Neuronal stem cell (in vitro differentiated cells): ENCODE measurements around the gene GIMD1.

ENCODE experiments used
- DNase-seq: peaks from one replicate; pipeline ENCODE4 v3.0.0-alpha.2; 2013; ENCODE audit warnings: low spot score
- H2AFZ ChIP-seq: one replicate; pipeline ENCODE4 v1.6.1; 2013; ENCODE audit warnings: mild to moderate bottlenecking, low read length, inconsistent platforms
- H2AK5ac ChIP-seq: 2 replicates; pipeline ENCODE4 v1.6.1; 2013; ENCODE audit warnings: low read depth, mild to moderate bottlenecking, inconsistent platforms, low read length, moderate library complexity, mixed read lengths
- H2BK120ac ChIP-seq: 2 replicates; pipeline ENCODE4 v1.6.1; 2013; ENCODE audit warnings: low read depth, mild to moderate bottlenecking, inconsistent platforms, low read length, moderate library complexity, mixed read lengths
- H2BK12ac ChIP-seq: one replicate; pipeline ENCODE4 v1.6.1; 2013; ENCODE audit warnings: low read length, inconsistent platforms
- H2BK15ac ChIP-seq: 2 replicates; pipeline ENCODE4 v1.6.1; 2013; ENCODE audit warnings: mild to moderate bottlenecking, low read length, inconsistent platforms, mixed read lengths
- H2BK5ac ChIP-seq: one replicate; pipeline ENCODE4 v1.6.1; 2013; ENCODE audit warnings: inconsistent platforms, mild to moderate bottlenecking, low read length, moderate library complexity
- H3K14ac ChIP-seq: one replicate; pipeline ENCODE4 v1.6.1; 2013; ENCODE audit warnings: low read length, inconsistent platforms
- H3K18ac ChIP-seq: 2 replicates; pipeline ENCODE4 v1.6.1; 2013; ENCODE audit warnings: low read length, inconsistent platforms
- H3K23ac ChIP-seq: 2 replicates; pipeline ENCODE4 v1.6.1; 2013; ENCODE audit warnings: low read depth, mild to moderate bottlenecking, mixed read lengths, low read length, inconsistent platforms; ENCODE audit not compliant: poor library complexity
- H3K27ac ChIP-seq: replicated peaks from 3 replicates; pipeline ENCODE4 v1.5.1; 2013; ENCODE audit warnings: low read length, inconsistent platforms
- H3K27me3 ChIP-seq, 3 experiments: 2 replicates each; pipeline ENCODE4 v1.6.1; 2013; ENCODE audit warnings: low read length in 3 of 3, mild to moderate bottlenecking in 2 of 3, inconsistent platforms in 1 of 3, low read depth in 1 of 3, mixed read lengths in 1 of 3, moderate library complexity in 1 of 3; ENCODE audit not compliant: control insufficient read depth in 3 of 3, insufficient read depth in 3 of 3
- H3K36me3 ChIP-seq, 2 donors: replicated peaks in 1 of 2; 2 replicates each; pipeline ENCODE4 v1.6.1; 2013; ENCODE audit warnings: low read length in 2 of 2; ENCODE audit not compliant: control insufficient read depth in 2 of 2, insufficient read depth in 2 of 2
- H3K4ac ChIP-seq: 2 replicates; pipeline ENCODE4 v1.6.1; 2013; ENCODE audit warnings: inconsistent platforms, mild to moderate bottlenecking, low read length, moderate library complexity
- H3K4me1 ChIP-seq, 2 donors: 1 replicate in 1 of 2; 2 replicates in 1 of 2; pipeline ENCODE4 v1.6.1; 2013; ENCODE audit warnings: low read length in 2 of 2, low read depth in 1 of 2; ENCODE audit not compliant: control insufficient read depth in 2 of 2, insufficient read depth in 1 of 2
- H3K4me2 ChIP-seq: one replicate; pipeline ENCODE4 v1.6.1; 2013; ENCODE audit warnings: mild to moderate bottlenecking, low read length, inconsistent platforms; ENCODE audit not compliant: insufficient read depth, poor library complexity, severe bottlenecking
- H3K4me3 ChIP-seq, 2 donors: 2 replicates each; pipeline ENCODE4 v1.5.1; 2013; ENCODE audit warnings: low read length in 2 of 2, mild to moderate bottlenecking in 2 of 2, inconsistent platforms in 1 of 2, moderate library complexity in 1 of 2
- H3K79me1 ChIP-seq: one replicate; pipeline ENCODE4 v1.6.1; 2013; ENCODE audit warnings: low read depth, mild to moderate bottlenecking, inconsistent platforms, low read length, moderate library complexity
- H3K9ac ChIP-seq: one replicate; pipeline ENCODE4 v1.6.1; 2013; ENCODE audit warnings: mild to moderate bottlenecking, low read depth, low read length, inconsistent platforms; ENCODE audit not compliant: poor library complexity
- H3K9me3 ChIP-seq, 2 donors: replicated peaks in 1 of 2; 2 replicates each; pipeline versions ENCODE3 to v1.6.1; 2013; ENCODE audit warnings: low read length in 2 of 2, mild to moderate bottlenecking in 2 of 2, inconsistent platforms in 1 of 2, low read depth in 1 of 2, mixed read lengths in 1 of 2, moderate library complexity in 1 of 2; ENCODE audit not compliant: control insufficient read depth in 2 of 2, insufficient read depth in 1 of 2
- H4K8ac ChIP-seq: one replicate; pipeline ENCODE4 v1.6.1; 2013; ENCODE audit warnings: low read depth, mild to moderate bottlenecking, inconsistent platforms, low read length, moderate library complexity
- H4K91ac ChIP-seq: one replicate; pipeline ENCODE4 v1.6.1; 2013; ENCODE audit warnings: low read length, low read depth, mild to moderate bottlenecking, inconsistent platforms; ENCODE audit not compliant: poor library complexity
- WGBS, 2 donors: extraction: QIAGEN DNeasy Blood & Tissue Kit; methylation state at CpG; one replicate each; pipeline ENCODE4 v1.1.7; 2013; ENCODE audit warnings: missing lambda C conversion rate in 2 of 2, mixed read lengths in 1 of 2; ENCODE audit not compliant: insufficient read length in 2 of 2, insufficient replicate concordance in 1 of 2; ENCODE audit errors: extremely low coverage in 2 of 2; 5-methylcytosine and 5-hydroxymethylcytosine counted together

The GIMD1 gene

GRCh38 chr4:106315476-106315967 lies 53.1 kb downstream of the GIMD1 start:
- H4K8ac ChIP-seq = peak overlapping the region; percentile 95
- H2AFZ ChIP-seq = peak overlapping the region; percentile 90
- peak overlapping the region; percentile 97 for H3K18ac ChIP-seq
- H2AK5ac ChIP-seq = no peak overlapping the region
- H3K14ac ChIP-seq = no peak overlapping the region
- peaks cover 4% of the 10 kb centered on the region for H3K79me1 ChIP-seq
- H3K4ac ChIP-seq = peak overlapping the region; percentile 28
- peaks cover 0 to 13% of the 10 kb centered on the region in 2 donors for H3K36me3 ChIP-seq
- H3K4me2 ChIP-seq = peak overlapping the region; percentile 85
- H3K4me1 ChIP-seq = peaks cover 4 to 6% of the 10 kb centered on the region in 2 donors
- no peak for DNase-seq
- H3K27ac ChIP-seq = peak overlapping the region; percentile 76
- H2BK5ac ChIP-seq = peak overlapping the region; percentile 27
- no peak overlapping the region for H2BK120ac ChIP-seq
- peak overlapping the region; percentile 97 for H3K9ac ChIP-seq
- no peaks in the 10 kb centered on the region for H3K27me3 ChIP-seq
- H2BK15ac ChIP-seq = no peak overlapping the region
- no peak overlapping the region for H2BK12ac ChIP-seq
- H3K23ac ChIP-seq = peak overlapping the region; percentile 62
- peak overlapping the region; percentile 82 to 91 for H3K4me3 ChIP-seq
- WGBS, 2 donors = no CpG with 5 or more reads among the region's 13 CpGs
- no peaks in the 10 kb centered on the region for H3K9me3 ChIP-seq
- H4K91ac ChIP-seq = no peak overlapping the region

GRCh38 chr4:106314960-106315359 lies 53.6 kb downstream of the GIMD1 start:
- Histone ChIP-seq H3K79me1 (peaks cover 4% of the 10 kb centered on the region), H4K8ac (no peak overlapping the region), H3K18ac (no peak overlapping the region), H2AFZ (no peak overlapping the region), H2BK5ac (no peak overlapping the region), H3K4me3 (peak overlapping the region in 1 of 2 donors; percentile 82), H3K9ac (no peak overlapping the region), H2AK5ac (no peak overlapping the region), H3K27ac (no peak overlapping the region), H3K4me2 (peak overlapping the region; percentile 11), H2BK120ac (no peak overlapping the region), H3K14ac (no peak overlapping the region), H2BK15ac (no peak overlapping the region), H3K4ac (no peak overlapping the region), H4K91ac (no peak overlapping the region), H3K36me3 (peaks cover 0 to 13% of the 10 kb centered on the region in 2 donors), H3K23ac (no peak overlapping the region), H3K9me3 (no peaks in the 10 kb centered on the region), H3K27me3 (no peaks in the 10 kb centered on the region), H3K4me1 (peaks cover 4 to 6% of the 10 kb centered on the region in 2 donors), H2BK12ac (no peak overlapping the region)
- no peak for DNase-seq
- WGBS, 2 donors = no CpG with 5 or more reads among the region's 6 CpGs

DNA sequence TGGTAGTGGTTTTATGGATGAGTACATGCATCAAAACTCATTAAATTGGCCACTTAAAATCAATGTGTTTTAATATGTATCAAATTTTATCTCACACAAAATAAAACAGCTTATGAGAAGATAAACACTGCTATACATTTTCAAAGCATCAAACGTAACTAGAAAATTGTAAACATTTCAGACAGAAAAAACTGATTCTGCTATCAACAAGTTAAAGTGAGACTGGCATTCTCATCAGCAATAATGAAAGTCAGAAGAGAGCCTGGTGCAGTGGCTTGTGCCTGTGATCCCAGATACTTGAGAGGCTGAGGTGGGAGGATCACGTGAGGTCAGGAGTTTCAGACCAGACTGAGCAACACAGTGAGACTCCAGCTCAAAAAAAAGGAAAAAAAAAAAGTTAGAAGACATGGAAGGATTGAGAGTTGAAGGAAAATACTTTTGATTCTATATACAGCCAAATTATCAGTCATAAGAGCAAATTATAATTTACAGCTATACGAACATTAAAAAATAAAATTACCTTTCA lies 55.5 kb downstream of the GIMD1 start:
- H3K23ac ChIP-seq = no peak overlapping the region
- no peak overlapping the region for H2AFZ ChIP-seq

DNA sequence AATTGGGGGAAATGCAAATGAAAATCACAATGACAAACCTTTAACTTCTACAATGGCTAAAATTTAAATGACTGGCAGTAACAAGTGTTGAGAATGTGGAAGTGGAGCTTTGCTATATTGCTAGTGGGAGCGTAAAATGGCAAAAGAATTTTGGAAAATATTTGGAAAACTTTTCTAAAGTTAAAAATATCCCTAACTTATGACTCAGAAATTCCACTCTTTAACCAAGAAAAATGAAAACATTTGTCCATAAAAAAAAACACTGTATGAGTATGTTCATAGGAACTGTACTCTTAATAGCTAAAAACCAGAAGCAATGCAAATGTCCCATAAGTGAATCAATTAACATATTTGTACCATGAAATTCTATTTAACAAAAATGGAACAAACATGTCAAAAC lies 56.2 kb downstream of the GIMD1 start:
- Histone ChIP-seq H3K4me2 (no peak overlapping the region), H3K27ac (no peak overlapping the region), H3K4me1 (peaks cover 3 to 4% of the 10 kb centered on the region in 2 donors), H2BK5ac (no peak overlapping the region), H3K4me3 (no peak overlapping the region), H3K27me3 (no peaks in the 10 kb centered on the region), H4K8ac (no peak overlapping the region), H2AFZ (no peak overlapping the region), H2AK5ac (no peak overlapping the region), H3K4ac (no peak overlapping the region), H3K14ac (no peak overlapping the region), H3K9me3 (no peaks in the 10 kb centered on the region), H3K23ac (no peak overlapping the region), H2BK120ac (no peak overlapping the region), H2BK12ac (no peak overlapping the region), H3K18ac (no peak overlapping the region), H3K36me3 (peaks cover 2 to 30% of the 10 kb centered on the region in 2 donors), H3K79me1 (peaks cover 4% of the 10 kb centered on the region), H4K91ac (no peak overlapping the region), H2BK15ac (no peak overlapping the region), H3K9ac (no peak overlapping the region)
- no peak for DNase-seq
- no CpG with 5 or more reads among the region's 1 CpG for WGBS, 2 donors

More for the DNA sequence above, 55.5 kb downstream of the GIMD1 start:
- Histone ChIP-seq H2AK5ac (no peak overlapping the region), H2BK15ac (no peak overlapping the region), H3K4me1 (peaks cover 4 to 6% of the 10 kb centered on the region in 2 donors), H4K8ac (no peak overlapping the region), H3K14ac (no peak overlapping the region), H3K36me3 (peaks cover 2 to 23% of the 10 kb centered on the region in 2 donors), H3K27me3 (no peaks in the 10 kb centered on the region), H2BK5ac (no peak overlapping the region), H2BK120ac (no peak overlapping the region), H3K79me1 (peaks cover 4% of the 10 kb centered on the region), H2BK12ac (no peak overlapping the region), H3K9ac (no peak overlapping the region), H3K27ac (no peak overlapping the region), H4K91ac (no peak overlapping the region), H3K18ac (no peak overlapping the region), H3K4ac (no peak overlapping the region), H3K4me3 (no peak overlapping the region), H3K4me2 (no peak overlapping the region), H3K9me3 (no peaks in the 10 kb centered on the region)
- no peak for DNase-seq
- WGBS, 2 donors = no CpG with 5 or more reads among the region's 3 CpGs
